Measurements from ENCODE around the gene SMC3. TPM values are rescaled to one million over a fixed set of nuclear protein-coding genes. Genes with fewer than 3 reads are reported as not detected.
A peak's percentile ranks its signal among the peaks of the same experiment; 100 is the strongest.

SMC3 gene
- total and polyA plus RNA-seq, 12 donors, result 11.1 to 23.5 (median 20.0) TPM

- Histone ChIP-seq H3K27me3 (no peaks in the 10 kb centered on the region), H3K4me1 (peaks cover 0 to 26% (median 5%) of the 10 kb centered on the region in 9 donors), H3K4me3 (no peak overlapping the region), H3K36me3 (no peaks in the 10 kb centered on the region), H3K9me3 (no peaks in the 10 kb centered on the region), H3K27ac (no peak overlapping the region)
- 53% methylated on average over 12 of the region's 12 CpGs for WGBS, 2 donors
- peak in 7 of 9 donors; percentile 29 to 69 (median 60) for TF ChIP-seq CTCF (IDR thresholded peaks at IDR 0.05)
- intact Hi-C loops (cut with DNase I), result loop anchor here in 3 of 10 donors (2.0 to 5.0 kb wide), 4 partner anchors 34 to 225 kb away; no protein-coding TSS in a partner anchor
- DNase-seq (peak in 1 of 2 donors; percentile 43), ATAC-seq (peak; percentile 54 to 86 (median 69))
Measured at GRCh38 chr10:110535958-110536891, 31.3 kb upstream of the SMC3 start.

- intact Hi-C loops (cut with DNase I), result loop anchor here in 2 of 10 donors (5.0 kb wide), 3 partner anchors 37 to 227 kb away; no protein-coding TSS in a partner anchor
- H3K4me1 ChIP-seq, result peaks cover 0 to 19% (median 5%) of the 10 kb centered on the region in 9 donors
Measured at GRCh38 chr10:110539091-110539490, 28.4 kb upstream of the SMC3 start.

GRCh38 chr10:110540031-110540430 lies 27.5 kb upstream of the SMC3 start:
- Histone ChIP-seq H3K27me3 (no peaks in the 10 kb centered on the region), H3K4me1 (peaks cover 0 to 18% (median 5%) of the 10 kb centered on the region in 9 donors), H3K9me3 (no peaks in the 10 kb centered on the region), H3K27ac (no peak overlapping the region), H3K4me3 (no peak overlapping the region), H3K36me3 (no peaks in the 10 kb centered on the region)
- DNase-seq (no peak), ATAC-seq (no peak)
- 51 to 93% methylated on average over 1 of the region's 1 CpG for WGBS, 2 donors
- intact Hi-C loops (cut with DNase I), result loop anchor here in 2 of 10 donors (10.0 kb wide), 1 partner anchor 395 kb away; no protein-coding TSS in a partner anchor
- no peak for TF ChIP-seq CTCF (IDR thresholded peaks at IDR 0.05)

More at GRCh38 chr10:110539091-110539490, 28.4 kb upstream of the SMC3 start:
- Histone ChIP-seq H3K36me3 (no peaks in the 10 kb centered on the region), H3K27ac (no peak overlapping the region), H3K9me3 (no peaks in the 10 kb centered on the region), H3K4me3 (no peak overlapping the region), H3K27me3 (no peaks in the 10 kb centered on the region)
- ATAC-seq (no peak), DNase-seq (no peak)
- no peak for TF ChIP-seq CTCF (IDR thresholded peaks at IDR 0.05)
- WGBS, 2 donors, result 93 to 94% methylated on average over 4 of the region's 4 CpGs

GRCh38 chr10:110544958-110545537 lies 22.4 kb upstream of the SMC3 start:
- peaks cover 0 to 14% (median 0%) of the 10 kb centered on the region in 9 donors for H3K4me1 ChIP-seq
- DNase-seq (no peak), ATAC-seq (no peak)
- TF ChIP-seq CTCF (IDR thresholded peaks at IDR 0.05), result no peak
- no peak overlapping the region for H3K4me3 ChIP-seq
- peaks cover 0 to 11% (median 0%) of the 10 kb centered on the region in 7 donors for H3K27me3 ChIP-seq
- no peaks in the 10 kb centered on the region for H3K9me3 ChIP-seq
- H3K36me3 ChIP-seq, result no peaks in the 10 kb centered on the region
- H3K27ac ChIP-seq, result peak overlapping the region in 3 of 10 donors; percentile 8 to 18 (median 10)
- intact Hi-C loops (cut with DNase I), result loop anchor here in 7 of 10 donors (5.0 to 10.0 kb wide), 7 partner anchors 43 to 400 kb away; partner anchors contain the start of gene DUSP5 (in 1 of the 7)

Measured in heart right ventricle (tissue), 16 donors.